ENCODE data around the gene CCSAP. TPM values are rescaled to one million over a fixed set of nuclear protein-coding genes. Genes with fewer than 3 reads are reported as not detected.
A peak's percentile ranks its signal among the peaks of the same experiment; 100 is the strongest.

Gene CCSAP
- total and polyA plus RNA-seq, 2 donors (not counting 1 experiment from before 2014, with no cell fraction given), result 4.4 to 6.9 TPM

DNA sequence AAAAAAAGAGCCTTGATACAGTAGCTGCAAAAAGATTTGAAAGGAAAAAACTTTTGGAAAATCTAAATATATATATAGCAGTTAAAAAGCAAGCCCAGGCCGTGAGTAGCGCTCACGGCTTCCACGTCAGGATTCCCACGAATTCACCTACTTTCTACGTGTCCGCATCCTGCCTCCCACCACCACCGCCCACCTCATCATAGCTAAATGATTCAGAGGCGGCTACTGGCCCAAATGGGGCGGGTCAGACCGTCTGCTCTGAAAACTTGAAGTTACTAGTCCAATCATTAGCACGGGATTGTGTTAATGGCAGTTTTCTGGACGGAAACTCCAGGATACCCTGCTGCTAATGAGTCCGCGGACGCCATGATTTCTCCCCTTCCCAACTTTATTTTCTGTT lies 1.3 kb upstream of the CCSAP start:
- H3K79me2 ChIP-seq (ENCODE audit: control insufficient read depth, insufficient read depth, low read length), result peaks cover 13% of the 10 kb centered on the region
- H4K20me1 ChIP-seq (ENCODE audit: control insufficient read depth, extremely low read depth, insufficient read depth, low read length), result no peaks in the 10 kb centered on the region
- H2AFZ ChIP-seq (ENCODE audit: low read length), result no peak overlapping the region
- H3K4me3 ChIP-seq (replicated peaks in 1 of 4; ENCODE audit: control extremely low read depth in 1 of 4, insufficient read depth in 1 of 4, low read depth in 3 of 4, low read length in 4 of 4), result peak overlapping the region in 1 of 4 experiments; percentile 22
- H3K4me1 ChIP-seq (ENCODE audit: control insufficient read depth, extremely low read depth, insufficient read depth, low read length), result peaks cover 6% of the 10 kb centered on the region
- no peaks in the 10 kb centered on the region for H3K36me3 ChIP-seq (ENCODE audit: control insufficient read depth, insufficient read depth, low read length)
- peak in 1 of 2 donors; percentile 20 for DNase-seq (ENCODE audit: low read depth in 2 of 2)
- H3K27ac ChIP-seq (ENCODE audit: insufficient read depth, low read length), result no peak overlapping the region
- peaks cover 12% of the 10 kb centered on the region for H3K27me3 ChIP-seq (ENCODE audit: control insufficient read depth, insufficient read depth, low read length)
- H3K9me3 ChIP-seq (ENCODE audit: control insufficient read depth, insufficient read depth, low read depth, low read length), result no peaks in the 10 kb centered on the region
- H3K4me2 ChIP-seq (ENCODE audit: extremely low read depth, insufficient read depth, low read length), result no peak overlapping the region
- no peak overlapping the region for H3K9ac ChIP-seq (ENCODE audit: insufficient read depth, low read length)
- TF ChIP-seq EZH2 (IDR thresholded peaks at IDR 0.05; ENCODE audit: low read length, missing control alignments), result no peak
- TF ChIP-seq, protein P1, sequence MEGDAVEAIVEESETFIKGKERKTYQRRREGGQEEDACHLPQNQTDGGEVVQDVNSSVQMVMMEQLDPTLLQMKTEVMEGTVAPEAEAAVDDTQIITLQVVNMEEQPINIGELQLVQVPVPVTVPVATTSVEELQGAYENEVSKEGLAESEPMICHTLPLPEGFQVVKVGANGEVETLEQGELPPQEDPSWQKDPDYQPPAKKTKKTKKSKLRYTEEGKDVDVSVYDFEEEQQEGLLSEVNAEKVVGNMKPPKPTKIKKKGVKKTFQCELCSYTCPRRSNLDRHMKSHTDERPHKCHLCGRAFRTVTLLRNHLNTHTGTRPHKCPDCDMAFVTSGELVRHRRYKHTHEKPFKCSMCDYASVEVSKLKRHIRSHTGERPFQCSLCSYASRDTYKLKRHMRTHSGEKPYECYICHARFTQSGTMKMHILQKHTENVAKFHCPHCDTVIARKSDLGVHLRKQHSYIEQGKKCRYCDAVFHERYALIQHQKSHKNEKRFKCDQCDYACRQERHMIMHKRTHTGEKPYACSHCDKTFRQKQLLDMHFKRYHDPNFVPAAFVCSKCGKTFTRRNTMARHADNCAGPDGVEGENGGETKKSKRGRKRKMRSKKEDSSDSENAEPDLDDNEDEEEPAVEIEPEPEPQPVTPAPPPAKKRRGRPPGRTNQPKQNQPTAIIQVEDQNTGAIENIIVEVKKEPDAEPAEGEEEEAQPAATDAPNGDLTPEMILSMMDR (conservative IDR thresholded peaks at IDR 0.05 in 1 of 2, IDR thresholded peaks at IDR 0.05 in 1 of 2; ENCODE audit: low read depth in 1 of 2, low read length in 2 of 2), result no peak

DNA sequence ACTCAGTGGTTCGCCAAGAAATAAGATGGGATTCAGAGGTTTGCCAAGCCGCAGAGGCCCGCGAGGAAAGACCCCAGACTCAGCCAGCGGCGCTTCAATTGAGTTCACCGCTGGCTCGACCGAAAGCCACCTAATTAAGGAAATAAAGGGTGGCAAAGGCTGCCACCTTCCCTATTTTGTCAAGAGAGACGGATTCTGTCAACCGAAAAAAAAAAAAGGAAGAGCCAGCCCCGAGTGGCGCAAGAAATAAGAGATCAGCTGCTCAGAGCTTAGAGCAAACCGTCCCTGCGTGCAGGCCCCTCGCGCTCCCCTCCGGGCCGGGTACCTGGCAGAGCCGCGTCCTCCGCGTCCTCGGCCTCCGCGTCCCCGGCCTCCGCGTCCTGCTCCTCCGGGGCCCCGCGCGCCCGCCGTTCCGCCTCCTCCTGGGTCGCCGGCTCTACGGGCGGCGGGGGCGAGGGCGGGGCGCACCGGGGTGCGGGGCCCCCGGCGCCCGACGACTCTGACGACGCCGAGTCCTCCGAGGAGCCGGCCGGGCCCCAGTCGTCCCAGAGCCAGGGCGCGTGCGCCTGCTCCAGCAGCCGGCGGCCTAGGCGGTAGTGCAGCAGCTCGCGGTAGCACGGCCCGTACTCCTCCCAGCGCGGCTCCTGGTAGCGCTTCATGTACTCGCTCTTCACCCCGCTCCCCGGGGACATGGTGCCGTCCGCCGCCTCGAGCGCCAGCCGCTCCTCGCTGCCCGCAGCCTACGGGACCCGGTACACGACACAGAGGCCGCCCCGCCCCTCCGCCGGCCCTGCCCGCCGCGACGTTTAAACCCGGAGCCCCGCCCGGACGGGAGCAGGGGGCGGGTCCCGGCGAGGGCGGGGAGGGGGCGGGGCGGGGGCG lies 832 bp downstream of the CCSAP start:
- peak; percentile 62 to 68 for DNase-seq (ENCODE audit: low read depth in 2 of 2)
- peak overlapping the region; percentile 47 for H3K27ac ChIP-seq (ENCODE audit: insufficient read depth, low read length)

DNA sequence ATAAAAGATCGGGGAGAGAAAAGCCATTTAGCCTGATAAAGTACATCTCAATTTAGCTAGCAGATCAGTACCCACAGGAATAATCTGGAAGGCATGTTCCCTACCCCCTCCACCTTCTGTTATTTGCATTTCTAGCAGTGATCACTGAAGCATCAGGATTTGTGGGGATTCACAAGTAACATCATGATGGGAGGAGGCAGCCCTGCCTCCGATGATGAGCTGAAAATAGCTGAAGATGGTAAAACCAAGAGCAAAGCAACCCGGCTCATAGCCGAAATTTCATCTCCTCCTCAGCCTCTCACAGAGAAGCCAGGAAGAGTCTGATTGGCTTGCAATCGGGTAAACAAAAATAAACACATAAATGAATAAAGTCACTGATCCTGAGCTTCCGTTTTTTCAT lies 2.4 kb downstream of the CCSAP start:
- TF ChIP-seq, protein P1 (conservative IDR thresholded peaks at IDR 0.05 in 1 of 2, IDR thresholded peaks at IDR 0.05 in 1 of 2; ENCODE audit: low read depth in 1 of 2, low read length in 2 of 2), result no peak
- no peak for TF ChIP-seq EZH2 (IDR thresholded peaks at IDR 0.05; ENCODE audit: low read length, missing control alignments)
- peak overlapping the region; percentile 32 for H3K4me2 ChIP-seq (ENCODE audit: extremely low read depth, insufficient read depth, low read length)
- no peak overlapping the region for H3K4me3 ChIP-seq (replicated peaks in 1 of 4; ENCODE audit: control extremely low read depth in 1 of 4, insufficient read depth in 1 of 4, low read depth in 3 of 4, low read length in 4 of 4)
- H3K36me3 ChIP-seq (ENCODE audit: control insufficient read depth, insufficient read depth, low read length), result no peaks in the 10 kb centered on the region
- H3K9me3 ChIP-seq (ENCODE audit: control insufficient read depth, insufficient read depth, low read depth, low read length), result no peaks in the 10 kb centered on the region
- H3K9ac ChIP-seq (ENCODE audit: insufficient read depth, low read length), result no peak overlapping the region
- peaks cover 16% of the 10 kb centered on the region for H3K79me2 ChIP-seq (ENCODE audit: control insufficient read depth, insufficient read depth, low read length)
- H3K4me1 ChIP-seq (ENCODE audit: control insufficient read depth, extremely low read depth, insufficient read depth, low read length), result peaks cover 6% of the 10 kb centered on the region
- H4K20me1 ChIP-seq (ENCODE audit: control insufficient read depth, extremely low read depth, insufficient read depth, low read length), result no peaks in the 10 kb centered on the region
- no peaks in the 10 kb centered on the region for H3K27me3 ChIP-seq (ENCODE audit: control insufficient read depth, insufficient read depth, low read length)
- no peak overlapping the region for H2AFZ ChIP-seq (ENCODE audit: low read length)
- no peak overlapping the region for H3K27ac ChIP-seq (ENCODE audit: insufficient read depth, low read length)
- DNase-seq (ENCODE audit: low read depth in 2 of 2), result no peak

More for the DNA sequence above, 832 bp downstream of the CCSAP start:
- Histone ChIP-seq H3K9ac (ENCODE audit: insufficient read depth, low read length) (peak overlapping the region; percentile 51), H3K4me1 (ENCODE audit: control insufficient read depth, extremely low read depth, insufficient read depth, low read length) (peaks cover 6% of the 10 kb centered on the region), H3K79me2 (ENCODE audit: control insufficient read depth, insufficient read depth, low read length) (peaks cover 16% of the 10 kb centered on the region), H2AFZ (ENCODE audit: low read length) (peak overlapping the region; percentile 90), H3K4me2 (ENCODE audit: extremely low read depth, insufficient read depth, low read length) (peak overlapping the region; percentile 93), H3K9me3 (ENCODE audit: control insufficient read depth, insufficient read depth, low read depth, low read length) (no peaks in the 10 kb centered on the region), H3K4me3 (replicated peaks in 1 of 4; ENCODE audit: control extremely low read depth in 1 of 4, insufficient read depth in 1 of 4, low read depth in 3 of 4, low read length in 4 of 4) (peak overlapping the region; percentile 78 to 88 (median 81)), H3K36me3 (ENCODE audit: control insufficient read depth, insufficient read depth, low read length) (no peaks in the 10 kb centered on the region), H3K27me3 (ENCODE audit: control insufficient read depth, insufficient read depth, low read length) (peaks cover 4% of the 10 kb centered on the region), H4K20me1 (ENCODE audit: control insufficient read depth, extremely low read depth, insufficient read depth, low read length) (no peaks in the 10 kb centered on the region)
- no peak for TF ChIP-seq EZH2 (IDR thresholded peaks at IDR 0.05; ENCODE audit: low read length, missing control alignments)
- TF ChIP-seq, protein P1 (conservative IDR thresholded peaks at IDR 0.05 in 1 of 2, IDR thresholded peaks at IDR 0.05 in 1 of 2; ENCODE audit: low read depth in 1 of 2, low read length in 2 of 2), result no peak

Measured in fibroblast of lung (primary cell).